Measurements from ENCODE around the gene KDM5B.
"Not testable (repeated sequence)": the region's sequence is repeated elsewhere in the genome, so short reads cannot be mapped to it uniquely, and the experiment has no call there.

Gene KDM5B

DNA sequence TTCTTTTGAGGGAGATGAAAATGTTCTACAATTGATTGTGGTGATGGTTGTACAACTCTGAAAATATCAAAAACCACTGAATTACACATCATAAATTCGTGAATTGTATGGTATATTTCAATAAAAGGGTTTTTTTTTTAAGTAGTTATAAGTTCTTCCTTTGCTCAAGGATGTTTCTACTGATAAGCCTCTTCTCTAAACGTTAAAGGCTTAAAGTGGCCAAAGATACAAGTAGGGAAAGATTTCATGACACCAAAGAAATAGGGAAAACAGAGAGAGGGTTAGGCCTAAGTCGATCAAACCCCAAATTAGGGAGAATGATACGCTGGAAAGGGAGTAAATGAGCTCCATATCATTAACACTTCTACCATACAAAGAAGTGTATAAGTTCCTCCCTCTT is 4.1 kb downstream of the KDM5B start:
- Mint-ChIP-seq H3K27me3 (no peaks in the 10 kb centered on the region), H3K27ac (peak overlapping the region; percentile 82), H3K36me3 (peaks cover 7% of the 10 kb centered on the region), H3K9me3 (no peaks in the 10 kb centered on the region), H3K4me1 (peaks cover 60% of the 10 kb centered on the region), H3K4me3 (peak overlapping the region; percentile 49)

DNA sequence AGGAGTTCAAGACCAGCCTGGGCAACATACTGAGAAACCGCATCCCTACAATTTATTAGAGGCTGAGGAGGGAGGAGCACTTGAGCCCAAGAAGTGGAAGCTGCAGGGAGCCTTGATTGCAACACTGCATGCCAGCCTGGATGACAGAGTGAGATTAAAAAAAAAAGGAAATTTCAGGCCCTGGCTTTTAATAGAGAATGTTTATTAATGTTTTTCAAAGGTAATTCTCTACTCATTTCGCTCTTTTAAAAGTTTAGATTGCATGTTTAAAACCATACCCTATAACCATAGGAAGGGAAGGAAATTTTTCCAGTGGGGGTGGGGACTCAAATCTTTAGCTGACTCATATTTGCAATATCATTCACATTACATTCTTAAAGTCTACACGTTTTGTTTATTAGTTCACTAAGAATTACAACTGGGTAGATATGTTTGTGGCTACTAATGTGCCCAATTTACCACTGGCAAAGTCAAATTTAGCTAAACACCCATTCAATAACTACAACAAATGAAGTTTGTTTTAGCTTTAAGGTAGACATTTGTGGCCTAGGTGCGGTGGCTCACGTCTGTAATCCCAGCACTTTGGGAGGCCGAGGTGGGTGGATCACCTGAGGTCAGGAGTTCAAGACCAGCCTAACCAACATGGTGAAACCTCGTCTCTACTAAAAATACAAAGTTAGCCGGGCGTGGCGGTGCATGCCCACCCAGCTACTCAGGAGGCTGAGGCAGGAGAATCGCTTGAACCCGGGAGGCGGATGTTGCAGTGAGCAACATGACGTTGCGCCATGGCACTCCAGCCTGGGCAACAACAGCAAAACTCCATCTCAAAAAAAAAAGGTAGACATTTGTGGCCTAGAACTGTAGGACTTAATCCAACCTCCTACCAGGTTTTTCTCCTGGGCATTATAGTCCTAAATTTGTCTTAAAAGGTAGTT is 5.0 kb downstream of the KDM5B start:
- peak overlapping the region; percentile 59 for H3K27ac Mint-ChIP-seq
- H3K27me3 Mint-ChIP-seq = no peaks in the 10 kb centered on the region
- H3K4me3 Mint-ChIP-seq = peak overlapping the region; percentile 50
- peaks cover 7% of the 10 kb centered on the region for H3K36me3 Mint-ChIP-seq
- peaks cover 56% of the 10 kb centered on the region for H3K4me1 Mint-ChIP-seq
- no peaks in the 10 kb centered on the region for H3K9me3 Mint-ChIP-seq

- Mint-ChIP-seq H3K27me3 (no peaks in the 10 kb centered on the region), H3K9me3 (no peaks in the 10 kb centered on the region), H3K4me1 (peaks cover 65% of the 10 kb centered on the region), H3K27ac (no peak overlapping the region), H3K36me3 (peaks cover 7% of the 10 kb centered on the region), H3K4me3 (no peak overlapping the region)
Observed at GRCh38 chr1:202802034-202802433, 6.2 kb downstream of the KDM5B start.

DNA sequence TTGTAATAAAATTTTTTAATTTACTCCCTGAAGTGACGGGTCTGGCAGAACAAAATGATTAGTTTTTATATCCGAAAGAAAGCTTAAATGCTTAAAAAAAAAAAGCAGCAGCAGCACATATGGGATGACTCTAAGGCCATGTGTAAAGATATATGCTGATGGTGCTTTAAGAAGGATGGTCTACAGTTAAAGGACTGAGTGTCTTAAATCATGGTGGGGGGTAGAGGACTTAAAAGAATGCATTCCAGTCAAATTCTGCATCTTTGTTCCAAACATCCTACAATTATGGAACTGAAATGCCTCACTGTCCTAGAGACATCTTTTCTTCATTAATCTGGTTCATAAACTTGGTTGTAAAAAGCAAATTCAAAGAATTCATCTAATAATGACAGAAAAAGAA is 7.0 kb downstream of the KDM5B start:
- no peaks in the 10 kb centered on the region for H3K27me3 Mint-ChIP-seq
- peaks cover 5% of the 10 kb centered on the region for H3K36me3 Mint-ChIP-seq
- H3K9me3 Mint-ChIP-seq = no peaks in the 10 kb centered on the region
- no peak overlapping the region for H3K4me3 Mint-ChIP-seq
- H3K27ac Mint-ChIP-seq = no peak overlapping the region
- H3K4me1 Mint-ChIP-seq = peaks cover 68% of the 10 kb centered on the region

GRCh38 chr1:202800742-202801141 is 7.5 kb downstream of the KDM5B start:
- Mint-ChIP-seq H3K4me1 (peaks cover 67% of the 10 kb centered on the region), H3K27ac (peak overlapping the region; percentile 55), H3K27me3 (no peaks in the 10 kb centered on the region), H3K9me3 (no peaks in the 10 kb centered on the region), H3K36me3 (peaks cover 5% of the 10 kb centered on the region), H3K4me3 (peak overlapping the region; percentile 47)

- H3K27ac Mint-ChIP-seq = no peak overlapping the region
Observed at GRCh38 chr1:202798792-202799331, 9.4 kb downstream of the KDM5B start.

DNA sequence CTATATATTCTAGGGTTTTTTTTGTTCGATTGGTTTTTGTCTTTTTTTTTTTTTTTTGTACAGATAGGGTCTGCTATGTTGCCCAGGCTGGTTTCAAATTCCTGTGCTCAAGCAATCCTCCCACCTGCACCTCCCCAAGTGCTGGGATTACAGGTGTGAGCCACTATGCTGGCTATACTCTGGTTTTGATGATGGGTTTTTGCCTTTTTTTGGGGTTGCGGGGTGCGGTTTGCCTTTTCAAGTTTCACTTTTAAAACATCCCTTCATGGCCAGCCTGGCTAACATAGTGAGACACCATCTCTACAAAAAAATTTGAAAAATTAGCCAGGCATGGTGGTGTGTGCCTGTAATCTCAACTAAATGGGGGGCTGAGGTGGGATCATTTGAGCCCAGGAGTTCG is 10.0 kb downstream of the KDM5B start:
- no peak overlapping the region for H3K27ac Mint-ChIP-seq
- H3K4me3 Mint-ChIP-seq = no peak overlapping the region
- no peaks in the 10 kb centered on the region for H3K27me3 Mint-ChIP-seq
- H3K9me3 Mint-ChIP-seq = no peaks in the 10 kb centered on the region
- peaks cover 5% of the 10 kb centered on the region for H3K36me3 Mint-ChIP-seq
- H3K4me1 Mint-ChIP-seq = peaks cover 52% of the 10 kb centered on the region

More at GRCh38 chr1:202798792-202799331, 9.4 kb downstream of the KDM5B start:
- H3K27me3 Mint-ChIP-seq = no peaks in the 10 kb centered on the region
- no peak overlapping the region for H3K4me3 Mint-ChIP-seq
- no peaks in the 10 kb centered on the region for H3K9me3 Mint-ChIP-seq
- H3K36me3 Mint-ChIP-seq = peaks cover 5% of the 10 kb centered on the region
- H3K4me1 Mint-ChIP-seq = peaks cover 58% of the 10 kb centered on the region

DNA sequence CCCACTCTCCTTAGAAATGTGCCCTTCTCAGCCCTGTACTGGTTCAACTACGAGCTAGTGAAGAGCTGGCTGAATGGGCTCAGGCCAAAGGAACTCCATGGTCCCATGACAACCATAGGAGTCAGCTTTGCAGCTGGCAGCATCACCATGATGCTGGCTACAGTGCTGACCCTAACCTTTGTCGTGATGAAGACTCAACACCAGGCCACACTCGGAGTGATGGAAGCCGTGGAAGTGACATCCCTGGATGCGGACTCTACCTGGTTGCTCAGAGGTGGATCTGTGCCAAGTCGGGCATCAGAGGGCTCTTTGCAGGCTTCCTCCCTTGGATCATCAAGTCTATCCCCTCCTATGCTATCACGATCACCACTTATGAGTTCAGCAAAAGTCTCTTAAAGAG is 11.6 kb downstream of the KDM5B start:
- no peak overlapping the region for H3K4me3 Mint-ChIP-seq
- no peaks in the 10 kb centered on the region for H3K27me3 Mint-ChIP-seq
- peaks cover 5% of the 10 kb centered on the region for H3K36me3 Mint-ChIP-seq
- H3K4me1 Mint-ChIP-seq = peaks cover 46% of the 10 kb centered on the region
- no peak overlapping the region for H3K27ac Mint-ChIP-seq
- no peaks in the 10 kb centered on the region for H3K9me3 Mint-ChIP-seq

DNA sequence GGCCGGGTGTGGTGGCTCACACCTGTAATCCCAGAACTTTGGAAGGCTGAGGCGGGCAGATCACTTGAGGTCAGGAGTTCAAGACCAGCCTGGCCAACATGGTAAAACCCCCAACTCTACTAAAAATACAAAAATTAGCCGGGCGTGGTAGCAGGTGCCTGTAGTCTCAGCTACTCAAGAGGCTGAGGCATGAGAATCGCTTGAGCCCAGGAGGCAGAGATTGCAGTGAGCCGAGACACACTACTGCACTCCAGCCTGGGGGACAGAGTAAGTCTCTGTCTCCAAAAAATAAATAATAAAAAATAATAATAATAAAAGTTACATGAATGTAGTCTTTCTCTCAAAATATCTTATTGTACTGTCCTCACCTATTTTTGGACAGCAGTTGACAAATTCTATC is 13.3 kb downstream of the KDM5B start:
- not testable (repeated sequence) for H3K27me3 Mint-ChIP-seq, H3K27ac Mint-ChIP-seq, H3K9me3 Mint-ChIP-seq, H3K4me3 Mint-ChIP-seq, H3K36me3 Mint-ChIP-seq
- peaks cover 45% of the 10 kb centered on the region for H3K4me1 Mint-ChIP-seq

- no peak overlapping the region for H3K4me3 Mint-ChIP-seq
- peaks cover 51% of the 10 kb centered on the region for H3K4me1 Mint-ChIP-seq
- no peaks in the 10 kb centered on the region for H3K36me3 Mint-ChIP-seq
- no peak overlapping the region for H3K27ac Mint-ChIP-seq
- no peaks in the 10 kb centered on the region for H3K9me3 Mint-ChIP-seq
- H3K27me3 Mint-ChIP-seq = no peaks in the 10 kb centered on the region
Observed at GRCh38 chr1:202794051-202794740, 14.0 kb downstream of the KDM5B start.

DNA sequence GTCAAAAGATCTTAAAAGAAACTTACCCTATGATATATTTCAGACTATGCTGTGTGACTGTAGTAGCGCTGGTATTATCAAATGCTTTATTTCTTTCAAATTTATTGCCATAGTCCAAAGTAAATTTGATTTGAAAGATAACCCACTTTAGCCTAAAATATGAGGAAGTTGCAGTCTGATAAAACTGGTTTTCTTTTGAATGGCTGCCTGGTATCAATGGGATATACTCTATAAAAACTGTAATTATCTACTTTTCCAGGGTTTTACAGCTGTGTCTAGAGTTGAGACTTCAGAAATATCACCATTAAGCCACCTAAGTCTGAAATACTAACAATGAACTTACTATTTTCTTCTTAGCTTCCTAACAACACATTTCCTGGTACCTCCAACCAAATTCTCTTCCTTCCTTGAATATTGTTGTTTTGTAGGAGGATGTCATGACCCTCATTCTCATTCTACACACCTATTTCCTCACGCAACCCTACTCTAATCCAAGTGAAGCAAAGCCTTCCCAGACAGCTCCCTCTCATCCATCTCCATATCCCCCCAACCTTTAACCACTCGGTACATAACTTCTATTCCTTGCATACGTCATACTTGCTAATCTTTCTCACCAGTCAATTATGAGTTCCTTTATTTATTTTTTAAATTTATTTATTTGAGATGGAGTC is 17.0 kb downstream of the KDM5B start:
- H3K27ac Mint-ChIP-seq = no peak overlapping the region
- no peaks in the 10 kb centered on the region for H3K9me3 Mint-ChIP-seq
- H3K4me3 Mint-ChIP-seq = no peak overlapping the region
- peaks cover 2% of the 10 kb centered on the region for H3K36me3 Mint-ChIP-seq
- no peaks in the 10 kb centered on the region for H3K27me3 Mint-ChIP-seq
- H3K4me1 Mint-ChIP-seq = peaks cover 44% of the 10 kb centered on the region

DNA sequence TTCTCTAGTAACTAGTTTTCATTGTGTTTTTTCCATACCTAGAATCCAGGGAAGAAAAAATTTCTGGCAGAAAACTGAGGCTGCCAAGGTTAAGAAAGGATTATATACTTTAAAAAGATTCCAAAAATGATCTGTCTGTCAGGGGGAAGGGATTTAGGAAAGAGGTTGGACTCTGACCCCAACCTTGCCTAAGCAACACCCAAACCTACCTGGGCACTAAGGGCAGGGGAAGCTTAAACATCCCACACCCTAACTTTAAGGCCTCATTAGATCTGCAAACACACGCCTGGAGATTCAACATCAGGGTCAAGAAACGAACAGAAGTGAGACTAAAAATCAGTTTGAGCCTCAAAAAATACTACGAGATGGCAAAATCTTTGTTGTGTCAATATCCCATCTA is 19.4 kb downstream of the KDM5B start:
- Mint-ChIP-seq H3K4me1 (peaks cover 49% of the 10 kb centered on the region), H3K27me3 (no peaks in the 10 kb centered on the region), H3K27ac (peak overlapping the region; percentile 59), H3K4me3 (no peak overlapping the region), H3K9me3 (no peaks in the 10 kb centered on the region), H3K36me3 (peaks cover 2% of the 10 kb centered on the region)

- Mint-ChIP-seq H3K4me1 (peaks cover 52% of the 10 kb centered on the region), H3K27me3 (no peaks in the 10 kb centered on the region), H3K9me3 (no peaks in the 10 kb centered on the region), H3K36me3 (peaks cover 2% of the 10 kb centered on the region), H3K27ac (no peak overlapping the region), H3K4me3 (no peak overlapping the region)
Observed at GRCh38 chr1:202786804-202787203, 21.4 kb downstream of the KDM5B start.

GRCh38 chr1:202781180-202781579 is 27.0 kb downstream of the KDM5B start:
- Mint-ChIP-seq H3K27ac (no peak overlapping the region), H3K27me3 (no peaks in the 10 kb centered on the region), H3K36me3 (peaks cover 4% of the 10 kb centered on the region), H3K9me3 (no peaks in the 10 kb centered on the region), H3K4me3 (no peak overlapping the region), H3K4me1 (peaks cover 45% of the 10 kb centered on the region)

DNA sequence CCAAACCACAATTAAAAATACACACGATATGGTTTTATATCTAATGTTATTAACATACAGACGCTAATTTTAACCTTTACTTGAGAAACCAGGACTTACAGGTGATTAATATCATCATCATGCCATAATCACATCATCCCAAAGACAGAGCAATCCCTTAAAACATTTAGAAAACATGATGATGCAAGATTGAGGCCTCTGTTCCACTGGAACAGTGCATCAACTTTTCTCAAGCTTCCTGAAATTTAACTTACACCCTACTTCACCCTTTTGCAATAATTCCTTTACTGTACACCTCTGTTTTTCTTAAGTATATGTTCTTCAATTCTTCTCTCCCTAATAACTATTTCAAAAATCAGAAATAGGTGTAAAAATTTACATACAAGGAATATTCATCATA is 38.1 kb downstream of the KDM5B start:
- no peaks in the 10 kb centered on the region for H3K4me1 Mint-ChIP-seq
- H3K4me3 Mint-ChIP-seq = no peak overlapping the region
- peaks cover 7% of the 10 kb centered on the region for H3K36me3 Mint-ChIP-seq
- no peaks in the 10 kb centered on the region for H3K9me3 Mint-ChIP-seq
- no peaks in the 10 kb centered on the region for H3K27me3 Mint-ChIP-seq
- H3K27ac Mint-ChIP-seq = no peak overlapping the region
